CD4-positive, alpha-beta T cell treated with Interleukin-4 for 1 hour (primary cell): ENCODE measurements around the gene URGCP.
A peak's percentile ranks its signal among the peaks of the same experiment; 100 is the strongest.

Source experiments
- DNase-seq, 2 donors: peaks; one replicate each; pipeline ENCODE4 v3.0.0-alpha.2; 2020 to 2022

URGCP gene

GRCh38 chr7:43906331-43907010 lies at the start of gene URGCP:
URGCP (minus strand) TSS chr7:43906596; CDS start chr7:43906575, 21 bp downstream.
- peak; percentile 26 to 48 for DNase-seq

- DNase-seq: no peak
Measured at GRCh38 chr7:43956027-43956426, 49.6 kb upstream of the URGCP start.

GRCh38 chr7:43954524-43955228 lies 48.3 kb upstream of the URGCP start:
- peak in 1 of 2 donors; percentile 13 for DNase-seq

- DNase-seq: no peak
Measured at GRCh38 chr7:43953071-43953470, 46.7 kb upstream of the URGCP start.

- no peak for DNase-seq
Measured at GRCh38 chr7:43952028-43952427, 45.6 kb upstream of the URGCP start.

- no peak for DNase-seq
Measured at GRCh38 chr7:43944286-43944685, 37.9 kb upstream of the URGCP start.

GRCh38 chr7:43943417-43944187 lies 37.2 kb upstream of the URGCP start:
- no peak for DNase-seq

GRCh38 chr7:43942997-43943396 lies 36.6 kb upstream of the URGCP start:
- DNase-seq: no peak

GRCh38 chr7:43942250-43942649 lies 35.9 kb upstream of the URGCP start:
- no peak for DNase-seq

GRCh38 chr7:43938892-43939482 lies 32.6 kb upstream of the URGCP start:
- DNase-seq: no peak

GRCh38 chr7:43937444-43937843 lies 31.0 kb upstream of the URGCP start:
- no peak for DNase-seq

GRCh38 chr7:43933902-43934560 lies 27.6 kb upstream of the URGCP start:
- DNase-seq: no peak

GRCh38 chr7:43931346-43931745 lies 24.9 kb upstream of the URGCP start:
- no peak for DNase-seq

- no peak for DNase-seq
Measured at GRCh38 chr7:43929529-43930457, 23.4 kb upstream of the URGCP start.

GRCh38 chr7:43927810-43928209 lies 21.4 kb upstream of the URGCP start:
- no peak for DNase-seq

- DNase-seq: no peak
Measured at GRCh38 chr7:43926798-43927123, 20.4 kb upstream of the URGCP start.

- peak; percentile 86 to 87 for DNase-seq
Measured at GRCh38 chr7:43925984-43926797, 19.8 kb upstream of the URGCP start, which contains the start of gene UBE2D4. UBE2D4 (plus strand) TSS chr7:43926436; CDS start chr7:43926533, 97 bp downstream.

GRCh38 chr7:43922726-43923125 lies 16.3 kb upstream of the URGCP start:
- no peak for DNase-seq

GRCh38 chr7:43921423-43921822 lies 15.0 kb upstream of the URGCP start:
- no peak for DNase-seq

GRCh38 chr7:43915907-43916306 lies 9.5 kb upstream of the URGCP start:
- no peak for DNase-seq

GRCh38 chr7:43914795-43915194 lies 8.4 kb upstream of the URGCP start:
- no peak for DNase-seq
